ENCODE results near the gene CALN1.

DNA sequence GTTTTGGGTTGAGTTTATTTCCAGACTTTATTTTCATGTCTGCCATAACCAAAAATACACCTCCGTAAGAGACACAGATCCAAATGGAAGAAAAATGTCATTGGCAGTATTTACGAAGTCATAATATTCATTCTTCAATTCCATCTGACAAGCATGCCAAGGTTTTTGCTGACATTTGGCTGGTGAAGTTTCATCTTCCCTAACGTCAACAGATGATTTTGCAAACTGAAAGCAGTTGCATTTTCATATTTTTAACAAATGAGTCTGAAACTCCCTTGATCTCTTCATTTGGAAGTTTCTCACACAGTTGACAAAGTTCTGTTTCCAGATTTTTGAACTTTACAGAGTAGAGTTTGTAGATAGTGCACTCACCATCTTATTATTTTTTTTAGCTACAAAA is 114.5 kb downstream of the CALN1 start:
- no peak for TF ChIP-seq POLR2AphosphoS5 (IDR thresholded peaks at IDR 0.05; ENCODE audit: low read depth, low read length)
- TF ChIP-seq, protein P1, sequence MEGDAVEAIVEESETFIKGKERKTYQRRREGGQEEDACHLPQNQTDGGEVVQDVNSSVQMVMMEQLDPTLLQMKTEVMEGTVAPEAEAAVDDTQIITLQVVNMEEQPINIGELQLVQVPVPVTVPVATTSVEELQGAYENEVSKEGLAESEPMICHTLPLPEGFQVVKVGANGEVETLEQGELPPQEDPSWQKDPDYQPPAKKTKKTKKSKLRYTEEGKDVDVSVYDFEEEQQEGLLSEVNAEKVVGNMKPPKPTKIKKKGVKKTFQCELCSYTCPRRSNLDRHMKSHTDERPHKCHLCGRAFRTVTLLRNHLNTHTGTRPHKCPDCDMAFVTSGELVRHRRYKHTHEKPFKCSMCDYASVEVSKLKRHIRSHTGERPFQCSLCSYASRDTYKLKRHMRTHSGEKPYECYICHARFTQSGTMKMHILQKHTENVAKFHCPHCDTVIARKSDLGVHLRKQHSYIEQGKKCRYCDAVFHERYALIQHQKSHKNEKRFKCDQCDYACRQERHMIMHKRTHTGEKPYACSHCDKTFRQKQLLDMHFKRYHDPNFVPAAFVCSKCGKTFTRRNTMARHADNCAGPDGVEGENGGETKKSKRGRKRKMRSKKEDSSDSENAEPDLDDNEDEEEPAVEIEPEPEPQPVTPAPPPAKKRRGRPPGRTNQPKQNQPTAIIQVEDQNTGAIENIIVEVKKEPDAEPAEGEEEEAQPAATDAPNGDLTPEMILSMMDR (IDR thresholded peaks at IDR 0.05) = no peak
- TF ChIP-seq SIN3A (IDR thresholded peaks at IDR 0.05; ENCODE audit: borderline replicate concordance, insufficient read depth, low read depth, low read length) = no peak

All from Panc1 (cell line).